Keratinocyte (primary cell): ENCODE results near the gene CUX1. TPM values are rescaled to one million over a fixed set of nuclear protein-coding genes. Genes with fewer than 3 reads are reported as not detected.

Experiments
- DNase-seq: peaks from one replicate; pipeline ENCODE4 v3.0.0-alpha.2; 2011; ENCODE audit warnings: low read depth, missing footprints, low spot score
- FAIRE-seq: peaks from 2 replicates; lab custom pipeline; 2011; peaks lifted over from hg19 to GRCh38; lab: Jason Lieb, UNC
- H2AFZ ChIP-seq: 2 replicates; pipeline ENCODE4 v1.6.0; 2012; ENCODE audit warnings: low read length, control low read depth, inconsistent platforms; ENCODE audit not compliant: control insufficient read depth
- H3K27ac ChIP-seq: 2 replicates; pipeline ENCODE4 v1.5.1; 2011; ENCODE audit warnings: low read length; ENCODE audit not compliant: control insufficient read depth, insufficient read depth
- H3K27me3 ChIP-seq: 3 replicates; pipeline ENCODE4 v1.6.0; 2011; ENCODE audit warnings: low read length; ENCODE audit not compliant: control insufficient read depth, insufficient read depth; ENCODE audit errors: extremely low read depth
- H3K36me3 ChIP-seq, 2 experiments: 2 replicates in 1 of 2; 3 replicates in 1 of 2; pipeline ENCODE4 v1.5.1; 2011; ENCODE audit warnings: low read length in 2 of 2, mild to moderate bottlenecking in 1 of 2; ENCODE audit not compliant: control insufficient read depth in 2 of 2, insufficient read depth in 2 of 2; ENCODE audit errors: extremely low read depth in 1 of 2
- H3K4me1 ChIP-seq: 3 replicates; pipeline ENCODE4 v1.5.1; 2011; ENCODE audit warnings: low read length; ENCODE audit not compliant: control insufficient read depth, insufficient read depth; ENCODE audit errors: extremely low read depth
- H3K4me2 ChIP-seq: 3 replicates; pipeline ENCODE4 v1.6.0; 2011; ENCODE audit warnings: low read depth, low read length; ENCODE audit not compliant: control insufficient read depth, insufficient read depth; ENCODE audit errors: extremely low read depth
- H3K4me3 ChIP-seq, 3 experiments: fragments of 200-600 bp in 1 of 3; sonication (generic) in 1 of 3; 2 replicates in 2 of 3; 3 replicates in 1 of 3; pipeline ENCODE4 v1.5.1; 2011 to 2016; ENCODE audit warnings: low read length in 3 of 3, mild to moderate bottlenecking in 3 of 3, control low read depth in 2 of 3, inconsistent platforms in 1 of 3, low read depth in 1 of 3, mixed read lengths in 1 of 3, mixed run types in 1 of 3, moderate library complexity in 1 of 3; ENCODE audit not compliant: control insufficient read depth in 2 of 3, insufficient read depth in 2 of 3; ENCODE audit errors: extremely low read depth in 1 of 3
- H3K79me2 ChIP-seq: 2 replicates; pipeline ENCODE4 v1.6.0; 2012; ENCODE audit warnings: low read length; ENCODE audit not compliant: control insufficient read depth, insufficient read depth
- H3K9ac ChIP-seq: 3 replicates; pipeline ENCODE4 v1.6.0; 2011; ENCODE audit warnings: low read length; ENCODE audit not compliant: control insufficient read depth, insufficient read depth; ENCODE audit errors: extremely low read depth
- H3K9me1 ChIP-seq: 3 replicates; pipeline ENCODE4 v1.6.0; 2011; ENCODE audit warnings: low read length; ENCODE audit not compliant: control insufficient read depth, insufficient read depth; ENCODE audit errors: extremely low read depth
- H3K9me3 ChIP-seq: 2 replicates; pipeline ENCODE4 v1.5.1; 2012; ENCODE audit warnings: low read depth, low read length; ENCODE audit not compliant: control insufficient read depth
- H4K20me1 ChIP-seq: 3 replicates; pipeline ENCODE4 v1.6.0; 2011; ENCODE audit warnings: low read length; ENCODE audit not compliant: control insufficient read depth, insufficient read depth; ENCODE audit errors: extremely low read depth
- CTCF ChIP-seq, 3 experiments: IDR thresholded peaks in 1 of 3; conservative IDR thresholded peaks in 1 of 3; optimal IDR thresholded peaks in 1 of 3; 2 replicates in 2 of 3; 3 replicates in 1 of 3; pipeline versions ENCODE3 to v1.5.1; 2011; ENCODE audit warnings: low read length in 3 of 3, mild to moderate bottlenecking in 3 of 3, moderate library complexity in 2 of 3, control low read depth in 1 of 3, inconsistent platforms in 1 of 3; ENCODE audit not compliant: insufficient read depth in 2 of 3; ENCODE audit errors: extremely low read depth in 1 of 3
- EZH2 ChIP-seq: IDR thresholded peaks from one replicate; pipeline ENCODE4 v1.6.1; 2012; ENCODE audit warnings: inconsistent platforms, mild to moderate bottlenecking, low read length, moderate library complexity
- dilution Hi-C: fragments of 300-500 bp; cut with MboI; formaldehyde crosslinking; loops from one replicate; pipeline ENCODE4 v1.7.0; 2020; ENCODE audit warnings: low sequenced_read_pairs; ENCODE audit not compliant: extremely low pct_ligation_motif_present
- polyA plus RNA-seq, 5 experiments: library from polyadenylated mRNA; depleted of rRNA in 3 of 5; stranded (reverse) in 3 of 5; stranded (forward) in 1 of 5; unstranded in 1 of 5; fragments of >200 nt; gene quantifications; 1 replicate in 1 of 5; 2 replicates in 3 of 5; 3 replicates in 1 of 5; pipeline versions ENCODE4 v1.2.1 to v1.2.3, GENCODE V29; 2011 to 2012; ENCODE audit warnings: missing spikeins in 2 of 5, low read depth in 1 of 5, low replicate concordance in 1 of 5

CUX1 gene
- polyA plus RNA-seq, 1 donor (not counting 4 experiments of a cell fraction or from before 2014, with no cell fraction given) = 18.3 TPM

GRCh38 chr7:102272075-102272916 is 454.9 kb downstream of the CUX1 start:
- Histone ChIP-seq H2AFZ (no peak overlapping the region), H4K20me1 (no peaks in the 10 kb centered on the region), H3K27me3 (peaks cover 4% of the 10 kb centered on the region), H3K4me2 (peak overlapping the region; percentile 16), H3K36me3 (no peaks in the 10 kb centered on the region), H3K4me1 (peaks cover 4% of the 10 kb centered on the region), H3K9ac (no peak overlapping the region), H3K9me3 (no peaks in the 10 kb centered on the region), H3K27ac (no peak overlapping the region), H3K79me2 (no peaks in the 10 kb centered on the region), H3K9me1 (no peaks in the 10 kb centered on the region), H3K4me3 (no peak overlapping the region)
- TF ChIP-seq EZH2 (no peak), CTCF (optimal IDR thresholded peaks at IDR 0.05 in 1 of 3, IDR thresholded peaks at IDR 0.05 in 1 of 3, conservative IDR thresholded peaks at IDR 0.05 in 1 of 3; ENCODE audit: extremely low read depth in 1 of 3, insufficient read depth in 2 of 3, low read length in 3 of 3) (peak; percentile 88 to 98 (median 95))
- dilution Hi-C loops = no loop called here
- DNase-seq (peak; percentile 13), FAIRE-seq (no peak)

- TF ChIP-seq CTCF (optimal IDR thresholded peaks at IDR 0.05 in 1 of 3, IDR thresholded peaks at IDR 0.05 in 1 of 3, conservative IDR thresholded peaks at IDR 0.05 in 1 of 3; ENCODE audit: extremely low read depth in 1 of 3, insufficient read depth in 2 of 3, low read length in 3 of 3) (no peak), EZH2 (no peak)
- no peaks in the 10 kb centered on the region for H3K79me2 ChIP-seq
- H3K27ac ChIP-seq = no peak overlapping the region
- H3K4me1 ChIP-seq = peaks cover 4% of the 10 kb centered on the region
- no peak overlapping the region for H3K9ac ChIP-seq
- dilution Hi-C loops = no loop called here
- no peaks in the 10 kb centered on the region for H3K36me3 ChIP-seq
- H4K20me1 ChIP-seq = no peaks in the 10 kb centered on the region
- no peak overlapping the region for H2AFZ ChIP-seq
- peaks cover under 1% of the 10 kb centered on the region for H3K27me3 ChIP-seq
- no peaks in the 10 kb centered on the region for H3K9me3 ChIP-seq
- H3K9me1 ChIP-seq = no peaks in the 10 kb centered on the region
- FAIRE-seq (no peak), DNase-seq (no peak)
- H3K4me2 ChIP-seq = no peak overlapping the region
- no peak overlapping the region for H3K4me3 ChIP-seq
Observed at GRCh38 chr7:102272917-102273748, 455.7 kb downstream of the CUX1 start.
